Endothelial cell of umbilical vein (primary cell): Measurements from ENCODE around the gene SINHCAF.
"Not testable (repeated sequence)": the region's sequence is repeated elsewhere in the genome, so short reads cannot be mapped to it uniquely, and the experiment has no call there.

ENCODE experiments used
- CTCF ChIP-seq, 2 donors: IDR thresholded peaks; 1 replicate in 1 of 2; 2 replicates in 1 of 2; pipeline ENCODE4 v1.5.1; 2011; ENCODE audit warnings: low read length in 2 of 2, mild to moderate bottlenecking in 2 of 2, moderate library complexity in 2 of 2, control low read depth in 1 of 2, inconsistent platforms in 1 of 2, low read depth in 1 of 2; ENCODE audit not compliant: insufficient read depth in 1 of 2; ENCODE audit errors: extremely low read depth in 1 of 2
- EZH2 ChIP-seq: IDR thresholded peaks from 2 replicates; pipeline ENCODE4 v1.6.1; 2012; ENCODE audit warnings: borderline replicate concordance, low read depth, mild to moderate bottlenecking, moderate library complexity, low read length, inconsistent platforms; ENCODE audit not compliant: severe bottlenecking
- GATA2 ChIP-seq: IDR thresholded peaks from 2 replicates; pipeline ENCODE4 v1.7.0; 2011; ENCODE audit warnings: low read depth, mild to moderate bottlenecking, moderate library complexity, mixed read lengths, low read length; ENCODE audit not compliant: insufficient read length, insufficient read depth
- MAX ChIP-seq: IDR thresholded peaks from 2 replicates; pipeline ENCODE4 v1.6.1; 2011; ENCODE audit not compliant: insufficient read depth, insufficient read length
- POLR2AphosphoS5 ChIP-seq: IDR thresholded peaks from 2 replicates; pipeline ENCODE4 v1.6.1; 2012; ENCODE audit warnings: low read depth, mild to moderate bottlenecking, control low read depth, low read length, moderate library complexity; ENCODE audit not compliant: insufficient read depth

- TF ChIP-seq EZH2; MAX; CTCF (IDR thresholded peaks at IDR 0.05; ENCODE audit: extremely low read depth in 1 of 2, insufficient read depth in 1 of 2, low read depth in 1 of 2, low read length in 2 of 2); POLR2AphosphoS5; GATA2: not testable (repeated sequence)
Measured at GRCh38 chr12:31273794-31274193, 52.2 kb downstream of the SINHCAF start.
